Bladder microvascular endothelial cell (primary cell): ENCODE results near the gene EQTN. TPM values are rescaled to one million over a fixed set of nuclear protein-coding genes. Genes with fewer than 3 reads are reported as not detected.

Experiments
- total RNA-seq: library from RNA; depleted of rRNA; stranded (reverse); fragments of >200 nt; gene quantifications from 2 replicates; pipeline ENCODE4 v1.2.3, GENCODE V29; 2014

EQTN gene
- total RNA-seq: not detected in 2 replicates

GRCh38 chr9:27297050-27297449 is at the start of gene EQTN:
Gene EQTN, minus strand, starts transcription at chr9:27297150. Its CDS starts 95 bp downstream, at chr9:27297055.

Other genes starting within 250 kb of the EQTN start
- gene TEK, start 187.9 kb downstream of the EQTN start, total RNA-seq: 45.0 and 141 TPM in 2 replicates
- gene IFNK, start 227.1 kb upstream of the EQTN start, total RNA-seq: not detected in 2 replicates
- under 0.01 and 2.0 TPM in 2 replicates for gene MOB3B, start 232.7 kb upstream of the EQTN start, total RNA-seq